Mesendoderm (in vitro differentiated cells): ENCODE measurements around the gene KLHDC3.

Source experiments
- DNase-seq: peaks from one replicate; pipeline ENCODE4 v3.0.0; 2013
- H2AK5ac ChIP-seq: 2 replicates; pipeline ENCODE4 v1.6.1; 2013; ENCODE audit warnings: low read length, inconsistent platforms
- H2BK120ac ChIP-seq: 2 replicates; pipeline ENCODE4 v1.6.1; 2013; ENCODE audit warnings: low read depth, mild to moderate bottlenecking, low read length, moderate library complexity, mixed read lengths
- H2BK15ac ChIP-seq: replicated peaks from 2 replicates; pipeline ENCODE4 v1.6.1; 2013; ENCODE audit warnings: low read depth, mild to moderate bottlenecking, moderate library complexity
- H2BK5ac ChIP-seq: 2 replicates; pipeline ENCODE4 v1.6.1; 2013; ENCODE audit warnings: low read length, inconsistent platforms
- H3K18ac ChIP-seq: 2 replicates; pipeline ENCODE4 v1.6.1; 2013; ENCODE audit warnings: mild to moderate bottlenecking, low read length, mixed read lengths
- H3K23ac ChIP-seq: one replicate; pipeline ENCODE4 v1.6.1; 2013; ENCODE audit warnings: low read length
- H3K27ac ChIP-seq: 2 replicates; pipeline ENCODE4 v1.5.1; 2013; ENCODE audit warnings: low read depth, mild to moderate bottlenecking, inconsistent platforms, low read length, moderate library complexity
- H3K27me3 ChIP-seq: 2 replicates; pipeline ENCODE4 v1.6.1; 2013; ENCODE audit warnings: low read length, control low read depth, mild to moderate bottlenecking, inconsistent platforms; ENCODE audit not compliant: insufficient read depth, poor library complexity
- H3K36me3 ChIP-seq: 2 replicates; pipeline ENCODE4 v1.6.1; 2013; ENCODE audit warnings: low read length, inconsistent platforms; ENCODE audit not compliant: control insufficient read depth, insufficient read depth
- H3K4ac ChIP-seq: one replicate; pipeline ENCODE4 v1.6.1; 2013; ENCODE audit warnings: low read depth, mild to moderate bottlenecking, low read length, moderate library complexity
- H3K4me1 ChIP-seq: 2 replicates; pipeline ENCODE4 v1.6.1; 2013; ENCODE audit warnings: low read depth, low read length, inconsistent platforms; ENCODE audit not compliant: control insufficient read depth
- H3K4me2 ChIP-seq: 2 replicates; pipeline ENCODE4 v1.6.1; 2013; ENCODE audit warnings: low read length
- H3K4me3 ChIP-seq: 2 replicates; pipeline ENCODE4 v1.5.1; 2013; ENCODE audit warnings: mild to moderate bottlenecking, low read length
- H3K56ac ChIP-seq: one replicate; pipeline ENCODE4 v1.6.1; 2013; ENCODE audit warnings: low read length
- H3K79me1 ChIP-seq: 2 replicates; pipeline ENCODE4 v1.6.1; 2013; ENCODE audit warnings: low read length, inconsistent platforms
- H3K79me2 ChIP-seq: 2 replicates; pipeline ENCODE4 v1.6.1; 2013; ENCODE audit warnings: mild to moderate bottlenecking, low read length; ENCODE audit not compliant: control insufficient read depth, insufficient read depth
- H3K9ac ChIP-seq: 2 replicates; pipeline ENCODE4 v1.6.1; 2013; ENCODE audit warnings: low read length, inconsistent platforms
- H4K5ac ChIP-seq: one replicate; pipeline ENCODE4 v1.6.1; 2013; ENCODE audit warnings: low read length
- H4K8ac ChIP-seq: one replicate; pipeline ENCODE4 v1.6.1; 2013; ENCODE audit warnings: low read depth, mild to moderate bottlenecking, control low read depth, low read length, moderate library complexity
- WGBS: extraction: QIAGEN DNeasy Blood & Tissue Kit; methylation state at CpG from one replicate; pipeline ENCODE4 v1.1.7; 2013; ENCODE audit warnings: low lambda C conversion rate, missing lambda C conversion rate; ENCODE audit not compliant: insufficient coverage; ENCODE audit errors: extremely low coverage; 5-methylcytosine and 5-hydroxymethylcytosine counted together

The KLHDC3 gene

GRCh38 chr6:43020847-43021246 lies 6.8 kb downstream of the KLHDC3 start:
- H3K27ac ChIP-seq, result peak overlapping the region; percentile 96
- peak overlapping the region; percentile 95 for H3K4me2 ChIP-seq
- peak overlapping the region; percentile 82 for H3K18ac ChIP-seq
- H3K4ac ChIP-seq, result no peak overlapping the region
- no peak overlapping the region for H2BK120ac ChIP-seq
- peaks cover 23% of the 10 kb centered on the region for H3K79me1 ChIP-seq
- H3K9ac ChIP-seq, result peak overlapping the region; percentile 100
- H3K36me3 ChIP-seq, result peaks cover 19% of the 10 kb centered on the region
- H3K23ac ChIP-seq, result no peak overlapping the region
- H3K27me3 ChIP-seq, result no peaks in the 10 kb centered on the region
- H2BK15ac ChIP-seq, result no peak overlapping the region
- DNase-seq, result peak; percentile 86
- H3K4me3 ChIP-seq, result no peak overlapping the region
- peak overlapping the region; percentile 95 for H3K56ac ChIP-seq
- H4K5ac ChIP-seq, result peak overlapping the region; percentile 49
- H2AK5ac ChIP-seq, result no peak overlapping the region
- WGBS, result no CpG with 5 or more reads among the region's 5 CpGs
- H4K8ac ChIP-seq, result no peak overlapping the region
- H3K79me2 ChIP-seq, result peaks cover 24% of the 10 kb centered on the region
- peaks cover 2% of the 10 kb centered on the region for H3K4me1 ChIP-seq
- H2BK5ac ChIP-seq, result no peak overlapping the region

GRCh38 chr6:43021270-43022047 lies 7.4 kb downstream of the KLHDC3 start, which contains the start of gene RRP36:
Gene RRP36 (plus strand): TSS chr6:43021623. CDS start chr6:43021655, 32 bp downstream.
- no peak within 1 kb of the TSS for H3K23ac ChIP-seq
- peaks cover 24% of the 10 kb centered on the region for H3K36me3 ChIP-seq
- H2AK5ac ChIP-seq, result peak within 1 kb of the TSS; percentile 55
- H3K4me2 ChIP-seq, result peak within 1 kb of the TSS; percentile 95
- peak within 1 kb of the TSS; percentile 85 for H2BK120ac ChIP-seq
- H3K18ac ChIP-seq, result peak within 1 kb of the TSS; percentile 99
- H3K4me3 ChIP-seq, result peak within 1 kb of the TSS; percentile 98
- no peaks in the 10 kb centered on the region for H3K27me3 ChIP-seq
- peak within 1 kb of the TSS; percentile 99 for H4K8ac ChIP-seq
- WGBS, result no CpG with 5 or more reads among the region's 56 CpGs
- peaks cover 24% of the 10 kb centered on the region for H3K79me2 ChIP-seq
- peak within 1 kb of the TSS; percentile 91 for H2BK5ac ChIP-seq
- no peak within 1 kb of the TSS for H2BK15ac ChIP-seq
- peak within 1 kb of the TSS; percentile 96 for H3K27ac ChIP-seq
- peaks cover 2% of the 10 kb centered on the region for H3K4me1 ChIP-seq
- DNase-seq, result peak; percentile 86
- H3K4ac ChIP-seq, result peak within 1 kb of the TSS; percentile 73
- peak within 1 kb of the TSS; percentile 100 for H3K9ac ChIP-seq
- peaks cover 23% of the 10 kb centered on the region for H3K79me1 ChIP-seq
- H4K5ac ChIP-seq, result peak within 1 kb of the TSS; percentile 97
- peak within 1 kb of the TSS; percentile 100 for H3K56ac ChIP-seq

- no CpG with 5 or more reads among the region's 2 CpGs for WGBS
- Histone ChIP-seq H2BK5ac (no peak overlapping the region), H4K5ac (no peak overlapping the region), H3K36me3 (peaks cover 22% of the 10 kb centered on the region), H3K4me1 (peaks cover 2% of the 10 kb centered on the region), H4K8ac (no peak overlapping the region), H3K9ac (no peak overlapping the region), H2AK5ac (no peak overlapping the region), H3K27ac (no peak overlapping the region), H3K79me1 (peaks cover 12% of the 10 kb centered on the region), H3K27me3 (no peaks in the 10 kb centered on the region), H2BK120ac (no peak overlapping the region), H2BK15ac (no peak overlapping the region), H3K4me3 (no peak overlapping the region), H3K23ac (no peak overlapping the region), H3K79me2 (peaks cover 20% of the 10 kb centered on the region), H3K18ac (no peak overlapping the region), H3K56ac (no peak overlapping the region), H3K4me2 (no peak overlapping the region), H3K4ac (no peak overlapping the region)
- DNase-seq, result no peak
Observed at GRCh38 chr6:43024436-43024835, 10.4 kb downstream of the KLHDC3 start.

- no peak overlapping the region for H4K5ac ChIP-seq
- no peak overlapping the region for H3K18ac ChIP-seq
- no peak overlapping the region for H3K4me2 ChIP-seq
- no peak overlapping the region for H2BK15ac ChIP-seq
- H3K4me3 ChIP-seq, result no peak overlapping the region
- H3K4ac ChIP-seq, result no peak overlapping the region
- no peak overlapping the region for H4K8ac ChIP-seq
- peaks cover 20% of the 10 kb centered on the region for H3K79me2 ChIP-seq
- peaks cover 12% of the 10 kb centered on the region for H3K79me1 ChIP-seq
- H3K36me3 ChIP-seq, result peaks cover 25% of the 10 kb centered on the region
- no peak overlapping the region for H3K9ac ChIP-seq
- H2AK5ac ChIP-seq, result no peak overlapping the region
- H3K4me1 ChIP-seq, result no peaks in the 10 kb centered on the region
- no peak overlapping the region for H3K56ac ChIP-seq
- no CpG with 5 or more reads among the region's 5 CpGs for WGBS
- H3K27ac ChIP-seq, result no peak overlapping the region
- no peak overlapping the region for H3K23ac ChIP-seq
- DNase-seq, result no peak
- H2BK5ac ChIP-seq, result no peak overlapping the region
- H3K27me3 ChIP-seq, result no peaks in the 10 kb centered on the region
- no peak overlapping the region for H2BK120ac ChIP-seq
Observed at GRCh38 chr6:43026365-43026764, 12.3 kb downstream of the KLHDC3 start.

- no peak overlapping the region for H3K56ac ChIP-seq
- no peak for DNase-seq
- no peaks in the 10 kb centered on the region for H3K4me1 ChIP-seq
- H3K27ac ChIP-seq, result no peak overlapping the region
- no CpG with 5 or more reads among the region's 9 CpGs for WGBS
- no peak overlapping the region for H3K23ac ChIP-seq
- H3K4ac ChIP-seq, result no peak overlapping the region
- no peak overlapping the region for H4K5ac ChIP-seq
- H4K8ac ChIP-seq, result no peak overlapping the region
- no peak overlapping the region for H2AK5ac ChIP-seq
- no peak overlapping the region for H3K18ac ChIP-seq
- H3K4me3 ChIP-seq, result no peak overlapping the region
- no peak overlapping the region for H3K9ac ChIP-seq
- peaks cover 6% of the 10 kb centered on the region for H3K79me2 ChIP-seq
- no peaks in the 10 kb centered on the region for H3K27me3 ChIP-seq
- peaks cover 7% of the 10 kb centered on the region for H3K79me1 ChIP-seq
- peaks cover 31% of the 10 kb centered on the region for H3K36me3 ChIP-seq
- H2BK120ac ChIP-seq, result no peak overlapping the region
- H2BK5ac ChIP-seq, result no peak overlapping the region
- no peak overlapping the region for H3K4me2 ChIP-seq
- no peak overlapping the region for H2BK15ac ChIP-seq
Observed at GRCh38 chr6:43029120-43029519, 15.1 kb downstream of the KLHDC3 start.
